Measurements from ENCODE around the gene SLC27A1. TPM values are rescaled to one million over a fixed set of nuclear protein-coding genes. Genes with fewer than 3 reads are reported as not detected.

Gene SLC27A1
- 2.1 to 3.5 TPM (median 2.7 TPM) in 5 replicates for total RNA-seq (2022; extraction: Qiagen RNA extraction; ENCODE audit: low read depth)

DNA sequence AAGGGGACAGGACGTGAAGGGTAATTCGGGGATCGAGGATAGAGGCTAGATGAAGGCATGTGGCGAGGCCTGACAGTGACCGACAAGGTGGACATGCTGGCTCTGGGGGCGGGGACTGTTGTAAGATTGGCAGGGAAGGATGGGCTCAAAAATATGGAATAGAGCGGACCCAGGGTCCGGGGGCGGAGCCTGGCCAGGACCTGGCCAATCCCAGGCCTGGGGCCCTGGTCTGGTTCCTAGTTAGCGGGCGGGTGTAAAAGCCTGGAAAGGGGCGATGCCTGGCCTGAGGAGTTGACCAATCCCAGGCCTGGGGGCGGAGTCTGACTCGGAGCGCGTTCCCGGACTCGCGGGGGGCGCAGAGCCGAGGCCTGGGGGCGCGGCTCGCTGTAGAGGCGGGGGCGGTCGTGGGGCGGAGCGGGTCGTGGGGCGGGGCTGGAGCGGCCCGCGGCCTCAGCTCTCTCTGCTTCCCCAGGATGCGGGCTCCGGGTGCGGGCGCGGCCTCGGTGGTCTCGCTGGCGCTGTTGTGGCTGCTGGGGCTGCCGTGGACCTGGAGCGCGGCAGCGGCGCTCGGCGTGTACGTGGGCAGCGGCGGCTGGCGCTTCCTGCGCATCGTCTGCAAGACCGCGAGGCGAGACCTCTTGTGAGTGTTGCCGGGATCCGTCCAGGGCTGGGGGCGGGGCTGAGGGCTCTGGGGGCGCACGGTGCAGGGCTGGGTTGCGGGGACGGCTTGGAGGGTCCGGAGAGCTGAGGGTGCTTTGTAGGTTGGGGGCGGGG is at the start of gene SLC27A1:
TSS of gene SLC27A1 (plus strand) at position 457 of the 774 bp plus-strand sequence. CDS start at position 474, 17 bp downstream.

DNA sequence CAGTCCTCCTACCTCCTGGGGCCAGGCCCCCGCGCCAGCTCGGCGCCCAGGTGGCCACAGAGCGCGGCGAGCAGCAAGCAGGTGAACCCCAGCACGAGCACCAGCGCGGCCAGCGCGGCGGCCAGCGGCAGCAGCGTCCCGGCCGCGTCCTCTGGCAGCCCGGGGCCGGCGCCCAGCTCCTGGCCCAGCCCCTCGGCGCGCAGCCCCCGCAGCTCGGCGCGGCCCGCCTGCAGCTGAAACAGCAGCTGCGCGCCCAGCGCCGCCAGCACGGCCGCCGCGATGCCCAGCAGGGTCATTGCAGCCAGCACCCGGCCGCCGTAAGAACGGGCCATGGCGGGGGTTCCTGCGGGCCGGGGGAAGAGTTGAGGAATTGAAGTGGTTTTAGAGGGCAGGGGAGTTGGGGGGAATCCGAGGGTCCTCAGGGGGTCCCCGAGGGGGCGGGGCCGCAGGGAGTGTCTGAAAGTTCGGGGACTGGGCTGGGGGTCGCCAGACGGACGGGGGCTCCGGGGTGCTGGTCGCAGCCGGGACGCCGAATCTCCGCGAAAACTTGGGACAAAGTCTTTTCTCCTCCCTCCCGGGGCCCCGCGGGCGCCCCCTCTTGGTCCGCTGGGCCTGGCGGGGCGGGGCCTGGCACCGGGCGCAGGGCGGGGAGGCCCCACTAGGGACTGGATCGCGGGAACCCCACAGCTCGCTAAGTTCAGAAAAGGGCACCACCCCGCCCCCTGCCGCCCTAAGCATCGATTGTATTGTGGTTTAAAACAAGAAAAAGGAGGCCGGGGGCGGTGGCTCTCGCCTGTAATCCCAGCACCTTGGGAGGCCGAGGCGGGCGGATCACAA is 22.0 kb upstream of the SLC27A1 start, which contains the start of gene TMEM221:
TSS of gene TMEM221 (minus strand) at position 538 of the 837 bp plus-strand sequence. CDS start at position 332, 206 bp downstream.

DNA sequence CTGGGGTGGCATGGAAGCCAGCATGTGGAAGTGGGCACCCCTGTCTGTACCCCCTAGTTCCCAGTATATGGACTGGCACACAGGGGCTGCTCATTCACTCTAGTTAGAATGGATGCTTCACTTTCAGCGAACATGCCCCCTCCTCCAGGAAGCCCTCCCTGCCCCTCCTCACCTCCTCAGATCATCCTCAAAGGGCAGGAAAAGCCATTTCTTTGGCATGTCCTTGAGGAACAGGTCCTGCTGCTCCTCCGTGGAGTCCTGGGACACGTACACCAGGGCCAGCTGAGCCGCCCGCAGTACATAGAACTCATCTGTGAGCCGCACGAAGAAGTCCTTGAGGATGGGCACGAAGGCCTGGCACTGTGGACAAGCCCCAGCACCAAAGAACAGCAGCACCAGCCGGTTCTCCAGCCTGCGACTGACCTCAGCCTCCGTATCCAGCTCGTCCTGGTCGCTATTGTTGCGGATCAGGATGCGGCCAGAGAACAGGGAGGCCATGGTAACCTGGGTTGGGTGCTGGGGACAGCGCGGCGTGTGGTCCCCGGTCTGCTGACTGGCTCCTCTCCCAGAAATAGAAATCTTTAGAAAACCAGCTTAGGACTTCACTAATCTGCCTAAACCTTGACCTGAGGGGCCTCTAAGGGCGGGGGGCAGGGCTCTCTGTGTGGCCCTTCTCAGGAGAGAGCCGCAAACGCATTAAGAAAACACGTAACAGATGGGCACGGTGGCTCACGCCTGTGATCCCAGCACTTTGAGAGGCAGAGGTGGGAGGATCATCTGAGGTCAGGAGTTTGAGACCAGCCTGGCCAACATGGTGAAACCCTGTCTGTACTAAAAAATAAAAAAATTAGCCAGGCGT is 9.7 kb upstream of the SLC27A1 start, which contains the start of gene NXNL1:
TSS of gene NXNL1 (minus strand) at position 555 of the 859 bp plus-strand sequence. CDS start at position 498, 57 bp downstream.

DNA sequence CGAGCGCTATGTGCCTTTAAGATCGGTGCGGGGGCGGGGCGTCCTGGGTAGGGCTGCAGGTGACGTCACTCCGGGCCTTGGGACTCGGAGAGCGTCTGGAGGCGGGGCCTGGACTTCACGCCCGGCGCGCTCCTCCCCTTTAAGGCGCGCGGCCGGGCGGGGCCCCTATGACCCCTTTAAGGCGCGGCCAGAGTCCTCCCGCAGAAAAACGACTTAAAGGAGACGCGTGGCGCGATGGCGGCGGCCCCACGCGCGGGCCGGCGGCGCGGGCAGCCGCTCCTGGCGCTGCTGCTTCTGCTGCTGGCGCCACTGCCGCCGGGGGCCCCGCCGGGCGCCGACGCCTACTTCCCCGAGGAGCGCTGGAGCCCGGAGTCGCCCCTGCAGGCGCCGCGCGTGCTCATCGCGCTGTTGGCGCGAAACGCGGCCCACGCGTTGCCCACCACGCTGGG is 85.2 kb downstream of the SLC27A1 start, which contains the start of gene COLGALT1:
TSS of gene COLGALT1 (plus strand) at position 170 of the 449 bp plus-strand sequence. CDS start at position 235, 65 bp downstream.

Other genes starting within 250 kb of the SLC27A1 start
- 9.5 to 16.1 TPM (median 11.8 TPM) in 5 replicates for gene OCEL1, start 244.3 kb upstream of the SLC27A1 start, total RNA-seq (2022; extraction: Qiagen RNA extraction; ENCODE audit: low read depth)
- 30.9 to 70.2 TPM (median 67.8 TPM) in 5 replicates for gene NR2F6, start 224.6 kb upstream of the SLC27A1 start, total RNA-seq (2022; extraction: Qiagen RNA extraction; ENCODE audit: low read depth)
- not detected in 5 replicates for gene USHBP1, start 205.8 kb upstream of the SLC27A1 start, total RNA-seq (2022; extraction: Qiagen RNA extraction; ENCODE audit: low read depth)
- 59.3 to 66.2 TPM (median 64.7 TPM) in 5 replicates for gene BABAM1, start 203.1 kb upstream of the SLC27A1 start, total RNA-seq (2022; extraction: Qiagen RNA extraction; ENCODE audit: low read depth)
- gene ANKLE1, start 188.6 kb upstream of the SLC27A1 start, total RNA-seq (2022; extraction: Qiagen RNA extraction; ENCODE audit: low read depth): 0.17 to 0.63 TPM (median 0.46 TPM) in 5 replicates
- 2.6 to 4.5 TPM (median 4.2 TPM) in 5 replicates for gene ABHD8, start 167.1 kb upstream of the SLC27A1 start, total RNA-seq (2022; extraction: Qiagen RNA extraction; ENCODE audit: low read depth)
- 61.3 to 102 TPM (median 91.5 TPM) in 5 replicates for gene MRPL34, start 164.7 kb upstream of the SLC27A1 start, total RNA-seq (2022; extraction: Qiagen RNA extraction; ENCODE audit: low read depth)
- gene DDA1, start 161.0 kb upstream of the SLC27A1 start, total RNA-seq (2022; extraction: Qiagen RNA extraction; ENCODE audit: low read depth): 61.9 to 81.0 TPM (median 68.9 TPM) in 5 replicates
- gene ANO8, start 135.7 kb upstream of the SLC27A1 start, total RNA-seq (2022; extraction: Qiagen RNA extraction; ENCODE audit: low read depth): 2.3 to 4.3 TPM (median 3.3 TPM) in 5 replicates
- 15.9 to 23.4 TPM (median 19.3 TPM) in 5 replicates for gene GTPBP3, start 133.0 kb upstream of the SLC27A1 start, total RNA-seq (2022; extraction: Qiagen RNA extraction; ENCODE audit: low read depth)
- not detected in 5 replicates for gene PLVAP, start 93.2 kb upstream of the SLC27A1 start, total RNA-seq (2022; extraction: Qiagen RNA extraction; ENCODE audit: low read depth)
- not detected in 5 replicates for gene CCDC194, start 76.3 kb upstream of the SLC27A1 start, total RNA-seq (2022; extraction: Qiagen RNA extraction; ENCODE audit: low read depth)
- gene BST2, start 64.9 kb upstream of the SLC27A1 start, total RNA-seq (2022; extraction: Qiagen RNA extraction; ENCODE audit: low read depth): 0.13 to 0.15 TPM in 2 of 5 replicates, not detected in the others
- gene MVB12A, start 50.5 kb upstream of the SLC27A1 start, total RNA-seq (2022; extraction: Qiagen RNA extraction; ENCODE audit: low read depth): 26.9 to 42.8 TPM (median 38.0 TPM) in 5 replicates
- 0.47 to 0.94 TPM (median 0.85 TPM) in 5 replicates for gene TMEM221, start 21.9 kb upstream of the SLC27A1 start, total RNA-seq (2022; extraction: Qiagen RNA extraction; ENCODE audit: low read depth)
- not detected in 5 replicates for gene NXNL1, start 9.6 kb upstream of the SLC27A1 start, total RNA-seq (2022; extraction: Qiagen RNA extraction; ENCODE audit: low read depth)
- 47.5 to 79.9 TPM (median 67.0 TPM) in 5 replicates for gene PGLS, start 41.1 kb downstream of the SLC27A1 start, total RNA-seq (2022; extraction: Qiagen RNA extraction; ENCODE audit: low read depth)
- gene COLGALT1, start 85.1 kb downstream of the SLC27A1 start, total RNA-seq (2022; extraction: Qiagen RNA extraction; ENCODE audit: low read depth): 57.5 to 79.4 TPM (median 71.9 TPM) in 5 replicates
- gene UNC13A, start 217.8 kb downstream of the SLC27A1 start, total RNA-seq (2022; extraction: Qiagen RNA extraction; ENCODE audit: low read depth): 1.00 to 2.2 TPM (median 1.5 TPM) in 5 replicates
- gene MAP1S, start 249.0 kb downstream of the SLC27A1 start, total RNA-seq (2022; extraction: Qiagen RNA extraction; ENCODE audit: low read depth): 21.9 to 35.6 TPM (median 34.1 TPM) in 5 replicates

Data from A549 treated with RU486 at 1 μM for 4 hours (cell line).